ENCODE results near the gene INSIG1.

DNA sequence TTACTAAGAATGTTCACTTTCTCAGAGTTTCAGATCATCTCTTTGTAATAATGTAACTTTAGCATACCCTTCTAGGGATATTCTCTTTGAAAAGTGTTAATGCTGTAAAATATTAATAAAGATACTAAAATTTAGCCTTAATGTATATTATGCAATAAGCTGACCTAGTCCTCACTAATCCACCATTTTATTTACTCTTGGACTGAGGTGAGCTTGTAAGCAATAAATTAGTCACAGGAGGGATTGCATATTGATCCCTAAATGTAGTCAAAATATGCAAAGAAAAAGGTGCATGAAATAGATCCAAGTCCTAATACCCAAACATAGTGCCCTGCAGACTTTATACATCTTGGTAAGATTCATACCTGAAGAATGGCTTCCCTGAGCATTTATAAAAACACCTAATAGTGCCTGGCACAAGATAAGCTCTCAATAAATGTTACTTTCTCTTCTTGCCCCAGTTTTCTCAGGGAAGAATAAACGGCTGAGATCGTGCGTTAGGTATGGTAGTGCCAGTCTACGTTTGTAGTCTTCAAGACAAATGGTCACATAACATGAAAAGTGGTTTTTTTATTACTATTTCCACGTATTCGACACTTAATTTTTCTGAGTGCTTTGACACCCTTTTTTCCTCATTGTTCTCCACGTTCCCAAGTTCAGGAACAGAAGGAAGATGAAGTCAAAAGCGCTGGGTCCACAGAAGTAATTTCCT, 14.3 kb downstream of the INSIG1 start:
- TF ChIP-seq, protein P1, sequence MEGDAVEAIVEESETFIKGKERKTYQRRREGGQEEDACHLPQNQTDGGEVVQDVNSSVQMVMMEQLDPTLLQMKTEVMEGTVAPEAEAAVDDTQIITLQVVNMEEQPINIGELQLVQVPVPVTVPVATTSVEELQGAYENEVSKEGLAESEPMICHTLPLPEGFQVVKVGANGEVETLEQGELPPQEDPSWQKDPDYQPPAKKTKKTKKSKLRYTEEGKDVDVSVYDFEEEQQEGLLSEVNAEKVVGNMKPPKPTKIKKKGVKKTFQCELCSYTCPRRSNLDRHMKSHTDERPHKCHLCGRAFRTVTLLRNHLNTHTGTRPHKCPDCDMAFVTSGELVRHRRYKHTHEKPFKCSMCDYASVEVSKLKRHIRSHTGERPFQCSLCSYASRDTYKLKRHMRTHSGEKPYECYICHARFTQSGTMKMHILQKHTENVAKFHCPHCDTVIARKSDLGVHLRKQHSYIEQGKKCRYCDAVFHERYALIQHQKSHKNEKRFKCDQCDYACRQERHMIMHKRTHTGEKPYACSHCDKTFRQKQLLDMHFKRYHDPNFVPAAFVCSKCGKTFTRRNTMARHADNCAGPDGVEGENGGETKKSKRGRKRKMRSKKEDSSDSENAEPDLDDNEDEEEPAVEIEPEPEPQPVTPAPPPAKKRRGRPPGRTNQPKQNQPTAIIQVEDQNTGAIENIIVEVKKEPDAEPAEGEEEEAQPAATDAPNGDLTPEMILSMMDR (conservative IDR thresholded peaks at IDR 0.05): no peak
- no peak for TF ChIP-seq EZH2 (IDR thresholded peaks at IDR 0.05; ENCODE audit: low read depth)

Measured in PC-9 (cell line).